IMR-90 (cell line): ENCODE measurements around the gene EFCAB8.

Experiments
- CEBPB ChIP-seq: IDR thresholded peaks from 2 replicates; pipeline ENCODE4 v1.6.1; 2012; ENCODE audit warnings: low read depth, low read length, improper control_type of control experiment
- MAFK ChIP-seq: IDR thresholded peaks from 2 replicates; pipeline ENCODE4 v1.6.1; 2012; ENCODE audit warnings: low read depth, low read length, improper control_type of control experiment
- MAZ ChIP-seq: IDR thresholded peaks from 2 replicates; pipeline ENCODE4 v1.6.1; 2012; ENCODE audit warnings: low read depth, mild to moderate bottlenecking, low read length, improper control_type of control experiment, moderate library complexity, borderline replicate concordance
- POLR2A ChIP-seq: IDR thresholded peaks from 2 replicates; pipeline ENCODE4 v1.6.1; 2012; ENCODE audit warnings: mild to moderate bottlenecking, low read depth, low read length
- RAD21 ChIP-seq: IDR thresholded peaks from 2 replicates; pipeline ENCODE4 v1.6.1; 2012; ENCODE audit warnings: low read length, improper control_type of control experiment
- RCOR1 ChIP-seq: IDR thresholded peaks from 2 replicates; pipeline ENCODE4 v1.6.1; 2012; ENCODE audit warnings: mild to moderate bottlenecking, low read length, improper control_type of control experiment; ENCODE audit not compliant: insufficient replicate concordance
- SMC3 ChIP-seq: fragments of 150-350 bp; IDR thresholded peaks from 2 replicates; pipeline ENCODE4 v1.6.1; 2016; ENCODE audit warnings: low read depth, mild to moderate bottlenecking, antibody characterized with exemption, low read length, moderate library complexity
- TF ChIP-seq, protein P1 (sequence below): conservative IDR thresholded peaks from 2 replicates; pipeline ENCODE4 v1.5.1; 2012; ENCODE audit warnings: mild to moderate bottlenecking, low read depth, low read length, improper control_type of control experiment
- TF ChIP-seq, protein P2 (sequence below): fragments of 150-350 bp; IDR thresholded peaks from 2 replicates; pipeline ENCODE4 v1.6.1; 2017; ENCODE audit warnings: mild to moderate bottlenecking, antibody characterized with exemption, low read length, low read depth

DNA sequence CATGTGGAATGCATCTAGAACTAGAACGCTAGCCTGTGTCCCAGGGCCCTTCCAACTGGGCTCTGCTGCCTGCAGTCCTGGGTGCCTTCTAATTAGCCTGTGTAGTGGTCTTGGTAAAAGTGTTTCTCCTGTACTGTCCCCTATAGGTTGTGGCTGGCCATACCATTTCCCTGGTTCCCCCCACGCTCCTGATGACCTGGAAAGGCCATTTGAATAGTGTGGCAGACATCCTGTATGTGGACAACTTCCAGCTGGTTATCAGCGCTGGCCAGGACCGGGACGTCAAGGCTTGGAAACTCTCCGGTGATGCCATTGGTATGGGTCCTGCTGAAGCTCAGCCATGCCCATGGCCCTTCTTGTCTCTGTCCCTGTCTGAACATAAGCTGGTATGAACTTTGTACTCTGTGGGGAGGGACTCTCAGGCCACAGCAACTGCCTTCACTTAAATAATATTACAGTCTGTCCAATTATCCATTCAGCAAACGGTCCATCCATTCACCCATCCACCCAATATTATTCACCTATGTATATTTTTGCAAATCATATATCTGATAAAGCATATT, 84.8 kb downstream of the EFCAB8 start:
- TF ChIP-seq SMC3: no peak
- no peak for TF ChIP-seq POLR2A
- TF ChIP-seq, protein P1, sequence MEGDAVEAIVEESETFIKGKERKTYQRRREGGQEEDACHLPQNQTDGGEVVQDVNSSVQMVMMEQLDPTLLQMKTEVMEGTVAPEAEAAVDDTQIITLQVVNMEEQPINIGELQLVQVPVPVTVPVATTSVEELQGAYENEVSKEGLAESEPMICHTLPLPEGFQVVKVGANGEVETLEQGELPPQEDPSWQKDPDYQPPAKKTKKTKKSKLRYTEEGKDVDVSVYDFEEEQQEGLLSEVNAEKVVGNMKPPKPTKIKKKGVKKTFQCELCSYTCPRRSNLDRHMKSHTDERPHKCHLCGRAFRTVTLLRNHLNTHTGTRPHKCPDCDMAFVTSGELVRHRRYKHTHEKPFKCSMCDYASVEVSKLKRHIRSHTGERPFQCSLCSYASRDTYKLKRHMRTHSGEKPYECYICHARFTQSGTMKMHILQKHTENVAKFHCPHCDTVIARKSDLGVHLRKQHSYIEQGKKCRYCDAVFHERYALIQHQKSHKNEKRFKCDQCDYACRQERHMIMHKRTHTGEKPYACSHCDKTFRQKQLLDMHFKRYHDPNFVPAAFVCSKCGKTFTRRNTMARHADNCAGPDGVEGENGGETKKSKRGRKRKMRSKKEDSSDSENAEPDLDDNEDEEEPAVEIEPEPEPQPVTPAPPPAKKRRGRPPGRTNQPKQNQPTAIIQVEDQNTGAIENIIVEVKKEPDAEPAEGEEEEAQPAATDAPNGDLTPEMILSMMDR: no peak
- no peak for TF ChIP-seq RCOR1
- TF ChIP-seq RAD21: no peak
- TF ChIP-seq, protein P2, sequence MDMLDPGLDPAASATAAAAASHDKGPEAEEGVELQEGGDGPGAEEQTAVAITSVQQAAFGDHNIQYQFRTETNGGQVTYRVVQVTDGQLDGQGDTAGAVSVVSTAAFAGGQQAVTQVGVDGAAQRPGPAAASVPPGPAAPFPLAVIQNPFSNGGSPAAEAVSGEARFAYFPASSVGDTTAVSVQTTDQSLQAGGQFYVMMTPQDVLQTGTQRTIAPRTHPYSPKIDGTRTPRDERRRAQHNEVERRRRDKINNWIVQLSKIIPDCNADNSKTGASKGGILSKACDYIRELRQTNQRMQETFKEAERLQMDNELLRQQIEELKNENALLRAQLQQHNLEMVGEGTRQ: no peak
- TF ChIP-seq MAFK: no peak
- no peak for TF ChIP-seq MAZ
- no peak for TF ChIP-seq CEBPB
